NCI-H2029 treated with DMSO at 0.1 percent for 48 hours (cell line): ENCODE measurements around the gene KREMEN1.

Experiments
- DNase-seq: peaks from one replicate; lab custom pipeline; 2025; lab: John Stamatoyannopoulos, UW

Gene KREMEN1

GRCh38 chr22:29133603-29134133 lies 60.8 kb downstream of the KREMEN1 start:
- DNase-seq: no peak

DNA sequence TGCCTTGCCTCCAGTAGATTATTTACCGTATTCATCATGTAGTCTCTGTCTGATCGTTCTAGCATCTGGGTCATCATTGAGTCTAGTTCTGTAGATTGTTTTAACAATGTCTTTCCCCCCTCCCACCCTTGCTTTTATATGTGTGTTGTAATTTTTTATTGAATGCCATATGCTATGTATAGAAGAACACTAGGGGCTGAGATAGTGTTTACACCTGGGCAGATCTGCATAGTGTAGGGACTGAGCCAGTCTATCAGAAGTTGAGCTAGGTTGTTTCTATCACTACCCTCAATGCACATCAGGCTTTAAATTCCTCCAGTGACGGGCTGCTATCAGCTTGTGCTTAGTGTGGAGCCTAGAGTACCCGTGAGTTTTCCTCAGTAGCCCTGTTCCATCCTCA lies 61.6 kb downstream of the KREMEN1 start:
- DNase-seq: no peak

- no peak for DNase-seq
Observed at GRCh38 chr22:29136782-29137700, 64.2 kb downstream of the KREMEN1 start.

DNA sequence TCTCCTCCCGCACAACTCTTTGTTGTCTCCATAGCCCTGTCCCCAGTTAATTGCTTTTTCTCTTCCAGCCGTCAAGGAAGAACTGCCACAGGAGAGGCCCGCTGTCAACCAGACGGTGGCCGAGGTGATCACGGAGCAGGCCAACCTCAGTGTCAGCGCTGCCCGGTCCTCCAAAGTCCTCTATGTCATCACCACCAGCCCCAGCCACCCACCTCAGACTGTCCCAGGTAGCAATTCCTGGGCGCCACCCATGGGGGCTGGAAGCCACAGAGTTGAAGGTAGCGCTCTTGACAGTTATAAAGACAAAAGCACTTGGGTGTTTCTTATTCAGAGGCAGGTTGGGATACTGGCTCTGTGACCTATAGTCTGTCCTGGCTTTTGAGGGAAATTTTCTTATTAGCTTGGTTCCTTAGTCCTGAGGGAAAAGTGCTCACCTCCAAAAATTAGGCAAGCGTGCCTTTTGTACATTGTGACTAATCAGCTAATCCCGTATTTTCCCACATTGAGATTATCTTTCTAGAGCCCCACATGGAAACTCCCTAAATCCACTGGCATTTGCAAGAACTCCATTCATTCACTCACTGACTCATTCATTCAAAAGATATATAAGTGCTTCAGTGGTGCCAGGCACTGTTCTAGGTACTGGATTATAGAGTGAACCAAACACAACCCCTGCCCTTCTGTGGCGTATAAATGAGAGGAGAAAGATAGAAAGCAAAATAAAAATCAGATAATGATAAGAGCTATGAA lies 65.9 kb downstream of the KREMEN1 start:
- DNase-seq: no peak

DNA sequence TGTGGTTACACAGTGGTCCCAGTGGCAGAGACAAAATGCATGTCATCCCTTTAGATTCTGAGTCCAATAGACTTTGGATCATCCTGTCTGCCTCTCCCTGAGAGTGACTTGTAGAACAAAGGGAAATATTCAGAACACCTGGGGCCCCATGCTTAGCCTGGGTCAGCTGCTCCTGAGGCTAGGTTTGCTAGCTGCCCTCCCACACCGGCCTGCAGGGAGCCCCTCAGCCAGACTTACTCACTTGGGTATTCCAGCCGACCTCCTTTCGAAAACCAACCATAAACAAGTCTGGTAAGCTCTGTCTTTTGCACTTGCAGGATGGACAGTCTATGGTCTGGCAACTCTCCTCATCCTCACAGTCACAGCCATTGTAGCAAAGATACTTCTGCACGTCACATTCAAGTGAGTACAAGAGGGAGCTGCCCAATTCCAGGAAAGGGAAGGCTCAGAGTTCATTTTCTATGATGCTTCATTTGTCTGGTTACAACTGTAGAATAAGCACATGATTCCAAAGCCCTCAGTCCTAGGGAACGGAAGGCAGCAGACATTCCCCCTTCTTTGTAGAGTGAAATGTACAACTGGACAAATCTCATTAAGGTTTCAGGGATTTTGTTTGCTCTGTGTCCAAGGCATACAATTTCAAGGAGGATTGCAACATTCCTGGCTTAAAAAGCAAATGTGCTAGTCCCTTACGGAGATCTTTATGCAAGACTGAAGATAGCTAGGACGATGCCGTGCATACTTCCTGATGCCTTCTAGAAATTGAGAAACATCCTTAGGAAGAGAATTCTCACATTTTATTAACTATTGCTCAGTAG lies 67.3 kb downstream of the KREMEN1 start:
- DNase-seq: no peak

GRCh38 chr22:29141078-29141688 lies 68.3 kb downstream of the KREMEN1 start:
- no peak for DNase-seq

- no peak for DNase-seq
Observed at GRCh38 chr22:29142116-29142515, 69.3 kb downstream of the KREMEN1 start.

GRCh38 chr22:29143941-29144785 lies 71.3 kb downstream of the KREMEN1 start:
- DNase-seq: peak; percentile 73

GRCh38 chr22:29144786-29145160 lies 71.9 kb downstream of the KREMEN1 start:
- DNase-seq: no peak

- no peak for DNase-seq
Observed at GRCh38 chr22:29145321-29146072, 72.7 kb downstream of the KREMEN1 start.

DNA sequence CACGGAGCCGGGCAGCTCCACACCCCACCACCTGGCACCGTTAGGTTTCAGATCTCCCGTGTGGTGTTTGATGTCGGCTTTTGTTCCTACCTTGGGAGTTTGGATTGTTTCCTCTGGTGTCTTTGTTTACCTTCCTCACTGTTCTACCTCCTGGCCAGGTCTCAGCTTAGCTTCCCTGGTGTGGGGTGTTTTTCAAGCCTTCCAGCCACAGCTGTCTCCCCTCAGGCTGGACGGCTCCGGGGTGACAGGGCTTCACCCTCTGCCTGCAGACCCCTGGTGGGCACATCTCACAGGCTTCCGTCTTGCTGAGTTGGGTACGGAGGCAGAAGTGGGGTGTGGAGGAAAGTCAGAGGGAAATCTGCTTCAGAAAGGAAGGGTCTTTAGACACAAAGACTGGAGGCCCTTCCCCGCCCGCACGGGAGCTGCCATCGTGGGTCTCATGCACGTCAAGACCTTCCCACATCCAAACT lies 73.3 kb downstream of the KREMEN1 start:
- no peak for DNase-seq

DNA sequence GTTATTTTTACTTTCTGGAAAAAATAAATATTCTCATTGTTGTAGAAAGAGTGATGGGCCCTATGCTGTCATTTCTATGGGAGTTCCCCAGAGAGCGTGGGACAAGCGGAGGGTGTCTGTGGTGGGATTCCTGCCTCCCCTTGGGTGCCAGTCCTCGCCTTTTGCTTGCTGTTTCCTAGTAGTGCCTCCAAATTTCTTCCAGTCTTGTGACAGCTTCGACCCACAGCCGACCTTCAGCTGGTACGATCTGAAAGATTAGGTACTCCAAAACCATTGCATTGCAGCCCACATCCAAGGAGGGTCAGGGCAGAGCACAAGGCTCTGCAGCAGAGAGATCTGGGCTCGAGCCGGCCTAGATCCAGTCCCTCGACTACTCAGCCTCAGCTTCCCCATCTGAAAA lies 73.9 kb downstream of the KREMEN1 start:
- DNase-seq: no peak

- no peak for DNase-seq
Observed at GRCh38 chr22:29147331-29147899, 74.6 kb downstream of the KREMEN1 start.

DNA sequence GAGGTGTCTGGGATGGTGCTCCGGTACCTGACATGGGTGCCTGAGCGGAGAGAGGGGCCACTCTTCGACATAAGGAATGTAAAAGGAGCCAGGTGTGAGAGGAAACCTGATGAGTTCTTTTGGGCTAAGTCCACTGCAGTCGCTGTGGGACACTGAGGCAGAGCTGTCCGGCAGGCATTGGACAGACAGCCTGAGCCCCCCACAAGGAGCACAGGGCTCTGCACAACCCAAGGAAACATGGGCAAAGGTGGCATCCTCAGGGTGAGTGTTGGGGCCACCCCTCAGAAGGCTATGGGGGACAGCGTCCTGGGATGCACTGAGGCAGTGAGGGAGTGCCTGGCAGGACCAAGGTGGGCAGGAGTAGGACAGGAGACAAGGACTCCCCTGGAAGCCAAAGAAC lies 75.2 kb downstream of the KREMEN1 start:
- no peak for DNase-seq

DNA sequence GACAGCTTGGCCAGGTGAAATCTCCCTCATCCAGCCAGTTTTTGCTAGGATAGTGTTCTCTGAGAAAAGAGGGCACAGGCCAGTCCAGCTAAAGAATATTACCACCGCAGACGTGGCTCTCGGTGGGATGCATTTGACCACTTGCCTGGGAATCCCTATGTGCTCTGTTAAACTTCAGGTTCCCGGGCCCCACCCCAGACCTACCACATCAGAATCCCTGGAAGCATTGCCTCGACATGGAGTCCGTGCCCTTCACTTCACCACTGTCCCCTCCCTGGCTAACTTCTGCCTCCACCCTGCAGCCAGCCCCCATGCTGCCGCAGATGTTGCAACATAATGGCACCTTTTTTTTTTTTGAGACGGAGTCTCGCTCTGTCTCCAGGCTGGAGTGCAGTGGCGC lies 76.0 kb downstream of the KREMEN1 start:
- DNase-seq: no peak

- no peak for DNase-seq
Observed at GRCh38 chr22:29149841-29150555, 77.2 kb downstream of the KREMEN1 start.

DNA sequence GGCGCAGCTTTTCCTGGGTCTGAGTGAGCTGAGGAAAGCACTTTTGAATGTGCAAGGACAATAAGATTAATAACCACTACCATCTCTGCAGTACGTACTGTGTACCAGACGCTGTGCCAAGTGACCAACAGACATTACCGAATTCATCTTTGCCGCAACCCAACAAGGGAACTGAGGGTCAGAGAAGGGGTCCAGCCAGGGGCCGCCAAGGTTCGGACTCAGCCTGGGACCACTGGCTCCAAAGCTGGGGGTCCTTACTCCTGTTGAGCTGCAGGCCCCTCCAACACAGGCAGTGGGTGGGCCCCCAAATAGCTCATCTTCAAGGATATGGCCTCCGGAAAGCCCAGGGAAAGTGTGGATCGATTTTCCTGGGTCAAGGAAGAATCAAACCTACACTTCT lies 77.9 kb downstream of the KREMEN1 start:
- no peak for DNase-seq

DNA sequence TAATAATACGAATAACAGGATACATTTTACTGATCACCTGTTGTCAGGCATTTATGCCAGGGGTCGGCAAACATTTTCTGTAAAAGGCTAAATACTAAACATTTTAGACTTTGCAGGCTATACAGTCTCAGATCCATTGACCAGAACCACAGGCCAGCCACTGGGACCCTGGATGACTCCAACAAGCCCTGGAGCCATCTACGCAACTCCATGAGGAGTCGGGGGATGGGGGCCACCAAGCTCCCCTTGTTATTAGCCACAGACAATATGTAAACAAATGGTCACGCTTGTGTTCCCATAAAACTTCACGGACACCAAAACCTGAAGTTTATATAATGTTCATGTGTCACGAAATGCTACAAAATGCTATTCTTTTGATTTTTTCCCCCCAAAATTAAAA lies 78.5 kb downstream of the KREMEN1 start:
- DNase-seq: no peak
